ENCODE measurements around the gene TOMT.

DNA sequence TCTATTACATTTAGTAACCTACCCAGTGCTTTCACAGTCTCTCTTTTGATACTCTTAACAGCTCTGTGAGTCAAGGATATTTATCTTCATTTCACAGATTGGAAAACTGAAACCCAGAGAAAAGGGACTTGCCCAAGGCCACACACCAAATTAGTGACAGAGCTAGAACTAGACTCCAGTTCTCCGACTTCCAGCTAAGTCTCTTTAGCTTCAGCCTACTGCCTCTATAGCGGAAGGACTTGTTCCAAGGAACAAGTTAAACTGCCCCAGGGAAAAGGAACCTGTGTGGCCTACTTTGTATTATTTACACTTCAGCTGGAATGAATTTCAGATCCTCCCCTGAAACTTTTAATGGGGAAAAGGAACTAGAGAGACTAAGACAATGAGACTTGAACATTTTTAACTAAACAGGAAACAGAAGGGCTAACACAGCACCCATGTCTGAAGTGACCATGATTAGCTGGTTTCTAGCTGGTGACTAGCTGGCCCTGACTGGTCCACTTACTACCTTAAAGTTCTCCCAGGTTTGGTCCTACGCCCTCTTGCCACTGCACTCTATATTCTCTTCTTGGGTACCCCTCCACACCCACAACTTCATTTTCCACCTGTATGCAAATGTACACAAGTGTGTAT lies 23.8 kb upstream of the TOMT start:
- TF ChIP-seq, protein P1, sequence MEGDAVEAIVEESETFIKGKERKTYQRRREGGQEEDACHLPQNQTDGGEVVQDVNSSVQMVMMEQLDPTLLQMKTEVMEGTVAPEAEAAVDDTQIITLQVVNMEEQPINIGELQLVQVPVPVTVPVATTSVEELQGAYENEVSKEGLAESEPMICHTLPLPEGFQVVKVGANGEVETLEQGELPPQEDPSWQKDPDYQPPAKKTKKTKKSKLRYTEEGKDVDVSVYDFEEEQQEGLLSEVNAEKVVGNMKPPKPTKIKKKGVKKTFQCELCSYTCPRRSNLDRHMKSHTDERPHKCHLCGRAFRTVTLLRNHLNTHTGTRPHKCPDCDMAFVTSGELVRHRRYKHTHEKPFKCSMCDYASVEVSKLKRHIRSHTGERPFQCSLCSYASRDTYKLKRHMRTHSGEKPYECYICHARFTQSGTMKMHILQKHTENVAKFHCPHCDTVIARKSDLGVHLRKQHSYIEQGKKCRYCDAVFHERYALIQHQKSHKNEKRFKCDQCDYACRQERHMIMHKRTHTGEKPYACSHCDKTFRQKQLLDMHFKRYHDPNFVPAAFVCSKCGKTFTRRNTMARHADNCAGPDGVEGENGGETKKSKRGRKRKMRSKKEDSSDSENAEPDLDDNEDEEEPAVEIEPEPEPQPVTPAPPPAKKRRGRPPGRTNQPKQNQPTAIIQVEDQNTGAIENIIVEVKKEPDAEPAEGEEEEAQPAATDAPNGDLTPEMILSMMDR (conservative IDR thresholded peaks at IDR 0.05; ENCODE audit: low read depth, low read length) = no peak
- TF ChIP-seq EZH2phosphoT487 (IDR thresholded peaks at IDR 0.05; ENCODE audit: borderline replicate concordance, low read length) = no peak
